Activated naive CD4-positive, alpha-beta T cell treated with anti-CD3 and anti-CD28 coated beads for 36 hours (primary cell): ENCODE data around the gene C3orf52. TPM values are rescaled to one million over a fixed set of nuclear protein-coding genes. Genes with fewer than 3 reads are reported as not detected.
A peak's percentile ranks its signal among the peaks of the same experiment; 100 is the strongest.

Source experiments
- CTCF ChIA-PET: fragments of 350-600 bp; sonication (Branson Sonifier 250); formaldehyde crosslinking; loops from one replicate; lab custom pipeline; 2021; ENCODE audit warnings: antibody characterized with exemption; lab: Charles Lee
- DNase-seq: peaks from one replicate; pipeline ENCODE4 v3.0.0-alpha.2; 2020
- H3K27ac Mint-ChIP-seq: one replicate; pipeline ENCODE4 v1.8.0; 2021; ENCODE audit warnings: mild to moderate bottlenecking, mixed read lengths
- H3K27me3 Mint-ChIP-seq: one replicate; pipeline ENCODE4 v1.8.0; 2021; ENCODE audit warnings: low read depth, mixed read lengths
- H3K36me3 Mint-ChIP-seq: one replicate; pipeline ENCODE4 v1.8.0; 2021; ENCODE audit warnings: low read depth, mixed read lengths
- H3K4me1 Mint-ChIP-seq: one replicate; pipeline ENCODE4 v1.8.0; 2021; ENCODE audit warnings: low read depth, mixed read lengths
- H3K4me3 Mint-ChIP-seq: one replicate; pipeline ENCODE4 v1.8.0; 2021; ENCODE audit warnings: mild to moderate bottlenecking, moderate library complexity, mixed read lengths
- H3K9me3 Mint-ChIP-seq: one replicate; pipeline ENCODE4 v1.8.0; 2021; ENCODE audit warnings: mixed read lengths
- intact Hi-C: fragments of 100-400 bp; cut with micrococcal nuclease; formaldehyde crosslinking; loops from one replicate; pipeline ENCODE4 v1.15.1; 2023
- microRNA-seq: library from miRNA; unstranded; fragments of <30 nt; microRNA quantifications from one replicate; pipeline ENCODE4 v1.2.0, GENCODE V29; 2022; ENCODE audit warnings: borderline microRNAs expressed, borderline replicate concordance
- total RNA-seq, 2 experiments: library from RNA; stranded (reverse); gene quantifications; one replicate each; pipeline ENCODE4 v1.2.3, GENCODE V29; 2021

C3orf52 gene
- total RNA-seq, 2 experiments from 2014 or later, result 3.1 to 3.8 TPM

DNA sequence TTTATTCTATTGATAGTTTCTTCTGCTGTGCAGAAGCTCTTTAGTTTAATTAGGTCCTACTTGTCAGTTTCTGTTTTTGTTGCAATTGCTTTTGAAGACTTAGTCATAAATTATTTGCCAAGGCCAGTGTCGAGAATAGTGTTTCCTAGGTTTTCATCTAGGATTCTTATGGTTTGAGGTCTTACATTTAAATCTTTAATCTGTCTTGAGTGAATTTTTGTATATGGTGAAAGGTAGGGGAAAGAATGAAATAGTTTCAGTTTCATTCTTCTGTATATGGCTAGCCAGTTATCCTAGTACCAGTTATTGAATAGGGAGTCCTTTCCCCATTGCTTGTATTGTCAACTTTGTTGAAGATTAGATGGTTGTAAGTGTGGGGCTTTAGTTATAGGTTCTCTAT lies 57.5 kb downstream of the C3orf52 start:
- CTCF ChIA-PET, result no interaction called here
- no peaks in the 10 kb centered on the region for H3K27me3 Mint-ChIP-seq
- peaks cover 19% of the 10 kb centered on the region for H3K4me1 Mint-ChIP-seq
- no peak for DNase-seq
- H3K27ac Mint-ChIP-seq, result peak overlapping the region; percentile 48
- H3K4me3 Mint-ChIP-seq, result peak overlapping the region; percentile 36
- H3K36me3 Mint-ChIP-seq, result peaks cover 16% of the 10 kb centered on the region
- intact Hi-C loops, result loop anchor here (1.0 to 5.0 kb wide), 3 partner anchors 10 to 534 kb away; partner anchors contain the start of gene GCSAM
- peaks cover 26% of the 10 kb centered on the region for H3K9me3 Mint-ChIP-seq

DNA sequence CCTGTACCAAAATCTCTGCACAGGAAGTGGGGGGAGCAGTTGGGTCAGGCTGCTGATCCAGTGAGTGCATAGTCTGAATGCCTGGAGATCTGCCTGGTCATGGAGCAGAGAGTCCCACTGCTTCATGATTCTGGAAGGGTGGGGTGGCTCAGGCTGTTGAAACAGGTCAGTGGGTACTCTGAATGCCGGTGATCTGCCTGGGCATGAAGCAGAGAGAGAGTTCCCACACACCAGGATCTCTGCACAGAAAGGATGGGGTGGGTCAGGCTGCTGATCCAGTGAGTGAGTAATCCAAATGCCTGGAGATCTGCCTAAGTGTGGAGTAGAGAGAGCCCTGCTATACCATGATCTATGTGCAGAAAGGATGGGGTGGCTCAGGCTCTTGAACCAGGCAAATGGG lies 62.9 kb downstream of the C3orf52 start:
- Mint-ChIP-seq H3K27ac (no peak overlapping the region), H3K4me3 (no peak overlapping the region), H3K9me3 (peaks cover 34% of the 10 kb centered on the region), H3K27me3 (no peaks in the 10 kb centered on the region), H3K4me1 (no peaks in the 10 kb centered on the region), H3K36me3 (peaks cover 16% of the 10 kb centered on the region)
- DNase-seq, result no peak
- CTCF ChIA-PET, result no interaction called here
- intact Hi-C loops, result no loop called here

DNA sequence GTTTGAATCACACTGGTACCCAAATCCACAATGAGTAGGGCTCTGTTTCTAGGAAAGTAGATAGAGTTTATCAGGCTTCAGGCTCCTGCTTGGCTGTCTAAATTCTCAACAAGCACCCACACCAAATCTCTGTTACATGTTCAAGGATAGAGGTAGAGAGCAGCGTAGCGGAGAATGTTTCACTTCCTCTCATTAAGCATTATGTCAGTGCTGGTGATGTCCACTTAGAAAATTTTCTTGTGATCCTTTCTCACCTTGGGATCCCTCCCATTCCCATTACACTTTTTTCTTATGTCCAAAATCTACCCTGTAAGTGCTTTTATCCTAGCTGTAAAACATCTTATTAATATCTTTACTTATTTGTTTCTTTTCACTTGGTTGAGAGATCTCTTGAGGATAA lies 81.6 kb downstream of the C3orf52 start:
- no peak overlapping the region for H3K4me3 Mint-ChIP-seq
- intact Hi-C loops, result no loop called here
- no peaks in the 10 kb centered on the region for H3K4me1 Mint-ChIP-seq
- CTCF ChIA-PET, result interaction anchor here (0.7 to 1.6 kb wide), 3 partner anchors 28 to 890 kb away, joined by 3 to 4 read pairs (median 4); no protein-coding TSS in a partner anchor
- H3K27ac Mint-ChIP-seq, result no peak overlapping the region
- H3K27me3 Mint-ChIP-seq, result no peaks in the 10 kb centered on the region
- peaks cover 7% of the 10 kb centered on the region for H3K9me3 Mint-ChIP-seq
- no peak for DNase-seq
- H3K36me3 Mint-ChIP-seq, result peaks cover 3% of the 10 kb centered on the region

Small RNA genes within 50 kb of the gene (microRNA-seq; reads per million reads assigned to microRNA genes)
- gene MIR567, result not detected

Other genes with a start within 250 kb of the C3orf52 start
- gene PHLDB2, start 227.1 kb upstream of the C3orf52 start, total RNA-seq, result 1 to 10 TPM; 1.1 TPM
- gene ABHD10, start 107.4 kb upstream of the C3orf52 start, total RNA-seq, result 10 to 100 TPM; 53.1 to 54.6 TPM
- 1 to 10 TPM; 1.2 TPM for gene TAGLN3, start 87.5 kb upstream of the C3orf52 start, total RNA-seq
- not detected for gene TMPRSS7, start 51.7 kb upstream of the C3orf52 start, total RNA-seq
- gene GCSAM, start 46.9 kb downstream of the C3orf52 start, total RNA-seq, result 10 to 100 TPM; 14.5 to 14.6 TPM
- gene SLC9C1, start 207.8 kb downstream of the C3orf52 start, total RNA-seq, result not detected
- 10 to 100 TPM; 50.0 to 53.6 TPM for gene CD200, start 246.8 kb downstream of the C3orf52 start, total RNA-seq